WI38 (cell line): Measurements from ENCODE around the gene THSD4.

Experiments used
- H3K4me3 ChIP-seq: 2 replicates; pipeline ENCODE4 v1.5.1; 2011; ENCODE audit warnings: low read depth, mild to moderate bottlenecking, control low read depth, low read length
- CTCF ChIP-seq: IDR thresholded peaks from 2 replicates; pipeline ENCODE4 v1.5.1; 2012; ENCODE audit warnings: low read depth, mild to moderate bottlenecking, control low read depth, low read length

THSD4 gene

GRCh38 chr15:71079208-71080044, 35.8 kb upstream of the THSD4 start:
- no peak for TF ChIP-seq CTCF

GRCh38 chr15:71080166-71080565, 35.1 kb upstream of the THSD4 start:
- H3K4me3 ChIP-seq: no peak overlapping the region

More at GRCh38 chr15:71079208-71080044, 35.8 kb upstream of the THSD4 start:
- no peak overlapping the region for H3K4me3 ChIP-seq

DNA sequence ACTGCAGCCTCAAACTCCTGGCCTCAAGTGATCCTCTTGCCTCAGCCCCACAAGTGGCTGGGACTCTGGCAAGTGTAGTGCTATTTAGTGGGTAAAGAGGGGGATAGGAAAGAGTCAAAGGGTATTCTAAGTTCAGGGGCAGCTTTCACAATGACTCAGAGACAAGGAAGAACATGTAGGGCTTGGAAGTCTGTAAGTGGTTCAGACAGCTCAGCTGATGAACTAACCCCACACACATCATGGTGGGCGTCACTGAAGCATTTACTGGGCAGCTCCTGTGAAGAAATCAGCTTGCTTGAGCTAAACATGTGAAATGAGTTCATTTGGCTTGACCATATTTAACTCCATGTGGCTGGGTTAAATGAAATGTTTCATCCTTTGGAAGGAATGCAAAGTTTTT, 34.6 kb upstream of the THSD4 start:
- no peak overlapping the region for H3K4me3 ChIP-seq
- TF ChIP-seq CTCF: no peak

More at GRCh38 chr15:71080166-71080565, 35.1 kb upstream of the THSD4 start:
- TF ChIP-seq CTCF: no peak

DNA sequence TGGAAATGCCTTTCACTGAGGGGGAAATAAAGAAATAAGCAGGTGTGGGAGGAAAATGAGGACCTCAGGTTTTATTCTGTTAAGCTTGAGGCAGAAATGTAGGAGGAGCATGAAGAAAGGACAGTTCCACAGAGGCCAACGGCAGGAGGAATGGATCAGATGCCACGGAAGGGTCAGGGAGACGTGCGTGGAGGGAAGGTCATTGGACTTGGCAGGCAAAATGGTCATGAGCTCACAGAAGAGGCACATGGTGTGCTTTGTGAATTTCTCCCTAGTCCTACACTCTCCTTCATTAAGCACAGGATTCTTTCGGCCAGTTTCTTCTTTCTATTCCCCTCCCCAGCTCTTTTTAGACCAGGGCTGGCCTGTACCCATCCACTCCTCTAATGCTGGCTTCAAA, 32.5 kb upstream of the THSD4 start:
- no peak for TF ChIP-seq CTCF
- no peak overlapping the region for H3K4me3 ChIP-seq

DNA sequence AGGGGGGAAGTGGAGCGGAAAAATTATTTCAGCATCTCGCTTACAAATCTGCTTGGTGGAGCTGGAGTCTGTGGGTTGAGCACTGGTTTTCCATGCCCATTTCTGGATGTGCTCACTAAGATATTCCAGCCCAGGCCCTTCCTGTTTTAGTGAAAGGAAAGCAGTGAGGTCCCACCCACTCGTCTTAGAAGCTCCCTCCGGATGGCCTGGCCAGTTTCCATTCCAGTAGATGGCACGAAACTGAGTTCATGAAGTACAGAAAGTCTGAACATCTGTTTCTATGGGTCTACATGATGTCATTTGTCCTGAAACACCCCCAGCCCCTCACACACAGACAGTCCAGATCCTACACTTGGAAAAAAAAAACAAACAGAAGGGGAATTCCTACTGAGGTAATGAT, 31.9 kb upstream of the THSD4 start:
- TF ChIP-seq CTCF: no peak
- no peak overlapping the region for H3K4me3 ChIP-seq

GRCh38 chr15:71084264-71084663, 31.0 kb upstream of the THSD4 start:
- no peak overlapping the region for H3K4me3 ChIP-seq
- no peak for TF ChIP-seq CTCF

DNA sequence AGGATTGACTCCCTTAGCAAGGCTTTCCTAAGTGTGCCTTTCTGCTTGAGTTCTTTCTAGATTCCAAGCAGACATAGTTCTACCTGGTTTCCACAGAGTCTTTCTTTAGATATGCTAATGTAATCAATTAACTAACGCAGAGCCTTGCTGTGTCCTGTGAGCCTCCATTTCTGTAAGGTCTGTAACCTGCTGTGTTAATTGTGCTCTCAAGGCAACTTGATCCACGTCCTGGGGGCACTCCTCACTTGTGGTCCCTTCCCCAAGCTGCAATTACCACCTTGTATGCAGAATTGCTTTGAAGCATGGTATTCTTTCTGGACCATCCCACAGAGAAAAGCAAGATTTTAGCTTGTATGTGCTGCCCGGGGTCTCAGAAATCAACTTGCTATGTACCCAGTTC, 29.5 kb upstream of the THSD4 start:
- no peak for TF ChIP-seq CTCF
- no peak overlapping the region for H3K4me3 ChIP-seq
